Breast epithelium (tissue), 3 donors: ENCODE data around the gene KCNH6.

Experiments used
- CTCF ChIP-seq, 3 donors: fragments of 450-650 bp; IDR thresholded peaks; one replicate each; pipeline ENCODE4 v1.5.1; 2016 to 2017; ENCODE audit warnings: antibody characterized with exemption in 3 of 3, mild to moderate bottlenecking in 3 of 3, moderate library complexity in 3 of 3
- POLR2A ChIP-seq: fragments of 450-650 bp; IDR thresholded peaks from one replicate; pipeline ENCODE4 v1.6.1; 2016; ENCODE audit warnings: antibody characterized with exemption, mild to moderate bottlenecking, moderate library complexity

GRCh38 chr17:63558441-63558840 is 35.3 kb downstream of the KCNH6 start:
- TF ChIP-seq CTCF (IDR thresholded peaks at IDR 0.05): no peak
- TF ChIP-seq POLR2A: no peak
